ENCODE measurements around the gene TCERG1.

- TF ChIP-seq CTCF (IDR thresholded peaks at IDR 0.05 in 2 of 3, conservative IDR thresholded peaks at IDR 0.05 in 1 of 3; ENCODE audit: insufficient read depth in 2 of 3, low read depth in 1 of 3, low read length in 3 of 3) (no peak), ZFPM2 (CRISPR knock-in tag; IDR thresholded peaks at IDR 0.05) (no peak), EP400 (IDR thresholded peaks at IDR 0.05) (no peak), PYGO2 (tag; IDR thresholded peaks at IDR 0.05) (no peak), RERE (CRISPR knock-in tag; IDR thresholded peaks at IDR 0.05; ENCODE audit: borderline replicate concordance) (no peak), EP300 (IDR thresholded peaks at IDR 0.05; ENCODE audit: low read length) (no peak), RBM34 (IDR thresholded peaks at IDR 0.05; ENCODE audit: borderline replicate concordance, insufficient read depth, low read length) (no peak), POLR2A (conservative IDR thresholded peaks at IDR 0.05) (no peak)
These were observed 113.2 kb downstream of the TCERG1 start for GRCh38 chr5:146560205-146560812.
